ENCODE measurements around the gene SETBP1. TPM values are rescaled to one million over a fixed set of nuclear protein-coding genes. Genes with fewer than 3 reads are reported as not detected.
A peak's percentile ranks its signal among the peaks of the same experiment; 100 is the strongest.

The SETBP1 gene
- total RNA-seq, 1 donor from 2014 or later = 131 TPM

GRCh38 chr18:44823782-44824181 lies 143.1 kb downstream of the SETBP1 start:
- no peak overlapping the region for H3K4me3 Mint-ChIP-seq (ENCODE audit: unreplicated experiment)
- peaks cover 6% of the 10 kb centered on the region for H3K27me3 Mint-ChIP-seq (ENCODE audit: unreplicated experiment)
- no peak for TF ChIP-seq CTCF (IDR thresholded peaks at IDR 0.05; ENCODE audit: unreplicated experiment)
- DNase-seq (ENCODE audit: low spot score) = no peak
- H3K4me1 Mint-ChIP-seq (ENCODE audit: unreplicated experiment) = peaks cover 70% of the 10 kb centered on the region
- H3K9me3 Mint-ChIP-seq (ENCODE audit: unreplicated experiment) = no peaks in the 10 kb centered on the region
- H3K27ac Mint-ChIP-seq (ENCODE audit: unreplicated experiment) = no peak overlapping the region
- H3K36me3 Mint-ChIP-seq (ENCODE audit: low read depth, unreplicated experiment) = peaks cover 20% of the 10 kb centered on the region

- Mint-ChIP-seq H3K4me3 (ENCODE audit: unreplicated experiment) (no peak overlapping the region), H3K27me3 (ENCODE audit: unreplicated experiment) (peaks cover 4% of the 10 kb centered on the region), H3K4me1 (ENCODE audit: unreplicated experiment) (peaks cover 65% of the 10 kb centered on the region), H3K27ac (ENCODE audit: unreplicated experiment) (no peak overlapping the region), H3K9me3 (ENCODE audit: unreplicated experiment) (no peaks in the 10 kb centered on the region), H3K36me3 (ENCODE audit: low read depth, unreplicated experiment) (peaks cover 13% of the 10 kb centered on the region)
- DNase-seq (ENCODE audit: low spot score) = no peak
- no peak for TF ChIP-seq CTCF (IDR thresholded peaks at IDR 0.05; ENCODE audit: unreplicated experiment)
These were observed 144.2 kb downstream of the SETBP1 start for GRCh38 chr18:44824884-44825283.

GRCh38 chr18:44826418-44827259 lies 146.0 kb downstream of the SETBP1 start:
- Mint-ChIP-seq H3K36me3 (ENCODE audit: low read depth, unreplicated experiment) (peaks cover 3% of the 10 kb centered on the region), H3K27me3 (ENCODE audit: unreplicated experiment) (no peaks in the 10 kb centered on the region), H3K27ac (ENCODE audit: unreplicated experiment) (peak overlapping the region; percentile 57), H3K9me3 (ENCODE audit: unreplicated experiment) (no peaks in the 10 kb centered on the region), H3K4me1 (ENCODE audit: unreplicated experiment) (peaks cover 62% of the 10 kb centered on the region), H3K4me3 (ENCODE audit: unreplicated experiment) (no peak overlapping the region)
- no peak for TF ChIP-seq CTCF (IDR thresholded peaks at IDR 0.05; ENCODE audit: unreplicated experiment)
- DNase-seq (ENCODE audit: low spot score) = no peak

- TF ChIP-seq CTCF (IDR thresholded peaks at IDR 0.05; ENCODE audit: unreplicated experiment) = no peak
- Mint-ChIP-seq H3K4me1 (ENCODE audit: unreplicated experiment) (peaks cover 60% of the 10 kb centered on the region), H3K27ac (ENCODE audit: unreplicated experiment) (no peak overlapping the region)
These were observed 147.4 kb downstream of the SETBP1 start for GRCh38 chr18:44828080-44828479.

GRCh38 chr18:44830581-44830980 lies 149.9 kb downstream of the SETBP1 start:
- H3K4me3 Mint-ChIP-seq (ENCODE audit: unreplicated experiment) = no peak overlapping the region
- H3K4me1 Mint-ChIP-seq (ENCODE audit: unreplicated experiment) = peaks cover 60% of the 10 kb centered on the region
- no peaks in the 10 kb centered on the region for H3K27me3 Mint-ChIP-seq (ENCODE audit: unreplicated experiment)
- no peak for DNase-seq (ENCODE audit: low spot score)
- peaks cover 7% of the 10 kb centered on the region for H3K36me3 Mint-ChIP-seq (ENCODE audit: low read depth, unreplicated experiment)
- no peak overlapping the region for H3K27ac Mint-ChIP-seq (ENCODE audit: unreplicated experiment)
- no peaks in the 10 kb centered on the region for H3K9me3 Mint-ChIP-seq (ENCODE audit: unreplicated experiment)
- TF ChIP-seq CTCF (IDR thresholded peaks at IDR 0.05; ENCODE audit: unreplicated experiment) = no peak

More at GRCh38 chr18:44828080-44828479, 147.4 kb downstream of the SETBP1 start:
- no peak for DNase-seq (ENCODE audit: low spot score)
- H3K36me3 Mint-ChIP-seq (ENCODE audit: low read depth, unreplicated experiment) = peaks cover 5% of the 10 kb centered on the region
- no peaks in the 10 kb centered on the region for H3K27me3 Mint-ChIP-seq (ENCODE audit: unreplicated experiment)
- no peaks in the 10 kb centered on the region for H3K9me3 Mint-ChIP-seq (ENCODE audit: unreplicated experiment)
- H3K4me3 Mint-ChIP-seq (ENCODE audit: unreplicated experiment) = no peak overlapping the region

All from endothelial cell (in vitro differentiated cells).